Body of pancreas (tissue), 4 donors: ENCODE data around the gene AP5B1.

Experiments used
- CTCF ChIP-seq, 7 experiments: fragments of 450-650 bp in 4 of 7; fragments of 200-600 bp in 3 of 7; sonication (generic) in 3 of 7; IDR thresholded peaks; one replicate each; pipeline ENCODE4 v1.5.1; 2016 to 2019; ENCODE audit warnings: antibody characterized with exemption in 7 of 7
- POLR2A ChIP-seq, 3 donors: fragments of 450-650 bp; IDR thresholded peaks; one replicate each; pipeline ENCODE4 v1.6.1; 2016; ENCODE audit warnings: antibody characterized with exemption in 3 of 3, mild to moderate bottlenecking in 2 of 3

GRCh38 chr11:65743681-65744025 is 37.1 kb downstream of the AP5B1 start:
- TF ChIP-seq CTCF (IDR thresholded peaks at IDR 0.05) (no peak), POLR2A (IDR thresholded peaks at IDR 0.05) (no peak)
